A549 treated with Mapracorat at 1 μM for 4 hours (cell line): ENCODE results near the gene IGFL4. TPM values are rescaled to one million over a fixed set of nuclear protein-coding genes. Genes with fewer than 3 reads are reported as not detected.

Experiments used
- total RNA-seq: library from RNA; stranded (reverse); fragments of 200-300 nt; extraction: Qiagen RNA extraction; gene quantifications from 5 replicates; pipeline ENCODE4 v1.2.3, GENCODE V29; 2022

The IGFL4 gene
- total RNA-seq: 0.28 to 0.52 TPM (median 0.41 TPM) in 5 replicates

GRCh38 chr19:46040952-46041500, at the start of gene IGFL4:
TSS of gene IGFL4 (minus strand) at chr19:46041002. CDS start at chr19:46040962, 40 bp downstream.

DNA sequence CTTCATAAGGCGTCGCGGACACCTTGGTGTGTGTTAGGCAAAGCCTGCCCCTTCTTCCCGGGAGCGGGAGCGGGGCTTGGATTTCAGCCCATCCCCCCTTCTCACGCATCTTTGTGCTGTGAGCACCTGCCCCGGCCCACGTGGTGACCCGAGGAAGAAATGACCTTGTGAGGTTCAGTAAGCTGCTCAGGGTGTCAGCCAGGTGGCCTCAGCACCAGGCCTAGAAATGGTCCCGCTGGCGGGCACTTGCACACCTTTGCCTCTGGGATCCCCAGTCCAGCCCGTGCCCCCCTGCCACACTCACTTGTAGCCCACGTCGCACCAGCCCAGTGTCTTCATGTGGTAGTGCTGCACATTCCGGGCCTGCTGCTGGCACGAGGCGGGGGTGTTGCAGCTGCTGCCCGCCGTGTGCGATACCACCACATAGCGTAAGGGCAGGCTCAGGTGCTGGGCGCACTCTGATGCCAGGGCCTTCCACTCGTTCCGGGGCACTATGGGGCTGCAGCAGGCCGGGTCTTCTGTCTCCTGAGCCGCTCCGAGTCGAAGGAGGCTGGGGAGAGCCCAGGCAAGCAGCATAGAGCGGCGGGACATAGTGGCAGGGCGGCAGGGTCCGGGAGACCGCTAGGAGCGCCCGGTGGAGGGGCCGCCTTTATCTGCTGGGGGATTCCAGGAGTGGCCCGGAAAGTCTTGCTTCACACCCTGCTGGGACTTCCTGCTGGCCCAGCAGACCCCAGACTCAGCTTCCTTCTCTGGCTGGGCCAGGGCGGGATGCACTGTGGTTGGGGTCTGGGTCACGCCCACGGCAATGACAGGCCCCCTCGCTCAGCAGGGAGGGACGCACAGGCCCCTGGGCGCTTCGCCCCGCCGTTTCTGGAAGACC, 18.1 kb downstream of the IGFL4 start, which contains the start of gene PGLYRP1:
PGLYRP1 (minus strand) TSS at position 623 of the 880 bp plus-strand sequence; CDS start at position 591, 32 bp downstream.

DNA sequence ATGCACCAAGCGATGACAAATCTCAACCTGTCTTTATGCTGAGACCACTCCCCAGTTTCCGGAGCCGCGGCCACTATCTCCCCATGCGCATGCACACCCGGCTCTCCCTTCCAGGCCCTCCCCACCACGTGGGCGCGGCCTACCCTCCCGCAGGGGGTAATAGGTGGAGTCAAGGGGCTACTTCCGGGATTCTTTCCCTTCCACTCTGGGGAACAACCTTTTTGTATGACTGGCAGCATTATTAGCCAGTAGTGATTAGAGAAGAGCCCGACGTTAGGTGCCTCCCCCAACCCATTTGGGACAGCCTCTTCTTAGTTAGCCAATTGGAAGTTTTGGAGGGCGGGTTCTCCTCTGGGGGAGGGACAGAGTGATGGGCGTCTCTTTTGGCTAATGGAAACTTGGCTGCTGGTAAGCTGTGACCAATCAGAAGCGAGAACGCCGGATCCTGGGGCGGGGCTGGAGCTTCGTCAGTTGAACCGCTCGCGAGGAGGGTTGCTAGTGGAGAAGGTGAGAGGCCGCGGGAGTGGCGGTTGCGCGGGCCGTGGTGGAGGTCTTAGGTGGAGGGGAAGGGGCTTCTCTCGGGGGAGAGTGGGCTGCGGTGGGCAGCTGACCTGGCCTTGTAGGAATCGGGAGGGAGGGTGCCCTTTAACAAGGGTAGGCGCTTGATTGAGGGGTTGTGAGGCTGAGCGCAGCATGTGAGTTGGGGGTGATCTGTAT, 45.6 kb downstream of the IGFL4 start, which contains the start of gene CCDC61:
CCDC61 (plus strand) TSS at position 470 of the 717 bp plus-strand sequence. CDS start 7,552 bp downstream, outside the sequence.

Other genes starting within 250 kb of the IGFL4 start
- 20.2 to 37.2 TPM (median 35.9 TPM) in 5 replicates for gene DMWD, start 248.2 kb downstream of the IGFL4 start, total RNA-seq
- not detected in 5 replicates for gene RSPH6A, start 225.7 kb downstream of the IGFL4 start, total RNA-seq
- gene SYMPK, start 177.9 kb downstream of the IGFL4 start, total RNA-seq: 53.1 to 81.3 TPM (median 74.4 TPM) in 5 replicates
- 0.55 to 0.95 TPM (median 0.91 TPM) in 5 replicates for gene FOXA3, start 176.7 kb downstream of the IGFL4 start, total RNA-seq
- gene IRF2BP1, start 154.9 kb downstream of the IGFL4 start, total RNA-seq: 19.8 to 36.1 TPM (median 34.7 TPM) in 5 replicates
- gene MYPOP, start 138.4 kb downstream of the IGFL4 start, total RNA-seq: 5.3 to 10.5 TPM (median 8.7 TPM) in 5 replicates
- not detected in 5 replicates for gene NANOS2, start 126.2 kb downstream of the IGFL4 start, total RNA-seq
- gene NOVA2, start 67.1 kb downstream of the IGFL4 start, total RNA-seq: 0.33 to 0.49 TPM (median 0.44 TPM) in 5 replicates
- gene CCDC61, start 45.5 kb downstream of the IGFL4 start, total RNA-seq: 3.7 to 6.2 TPM (median 4.5 TPM) in 5 replicates
- not detected in 5 replicates for gene PGLYRP1, start 17.9 kb downstream of the IGFL4 start, total RNA-seq
- gene IGFL3, start 83.7 kb upstream of the IGFL4 start, total RNA-seq: 0.23 to 0.40 TPM (median 0.31 TPM) in 3 of 5 replicates, not detected in the others
- 0.20 to 1.3 TPM (median 0.34 TPM) in 5 replicates for gene IGFL2, start 107.2 kb upstream of the IGFL4 start, total RNA-seq
- 1.5 to 2.5 TPM (median 1.7 TPM) in 5 replicates for gene IGFL1, start 188.7 kb upstream of the IGFL4 start, total RNA-seq